ENCODE measurements around the gene MSRB2. TPM values are rescaled to one million over a fixed set of nuclear protein-coding genes. Genes with fewer than 3 reads are reported as not detected.

MSRB2 gene
- total and polyA plus RNA-seq, 2 of the 4 experiments (the other 2 are of a cell fraction): 10.6 to 20.1 TPM

- 80% methylated on average over 1 of the region's 5 CpGs; no CpG with 5 or more reads in 1 of the 2 experiments for WGBS, 2 experiments (ENCODE audit: extremely low coverage in 2 of 2, insufficient read length in 1 of 2)
- Histone ChIP-seq H3K18ac (ENCODE audit: low read depth, low read length) (no peak overlapping the region), H2AK5ac (ENCODE audit: low read depth, low read length) (no peak overlapping the region), H3K27me3 (ENCODE audit: control insufficient read depth, insufficient read depth, low read length) (peaks cover 2% of the 10 kb centered on the region), H2BK15ac (ENCODE audit: low read depth, low read length) (no peak overlapping the region), H3K27ac (ENCODE audit: insufficient read depth, low read length) (no peak overlapping the region), H2AFZ (replicated peaks; ENCODE audit: low read length, poor library complexity) (no peak overlapping the region), H2BK120ac (ENCODE audit: low read depth, low read length) (no peak overlapping the region), H3K4me3 (ENCODE audit: insufficient read depth, low read depth, low read length) (no peak overlapping the region), H3K23ac (ENCODE audit: low read depth, low read length) (no peak overlapping the region), H3K9ac (ENCODE audit: low read depth, low read length) (no peak overlapping the region), H3K36me3 (ENCODE audit: control insufficient read depth, insufficient read depth, low read length) (no peaks in the 10 kb centered on the region), H4K20me1 (ENCODE audit: insufficient read depth, low read length) (no peaks in the 10 kb centered on the region), H3K79me1 (ENCODE audit: low read depth in 1 of 2, low read length in 2 of 2) (no peaks in the 10 kb centered on the region), H3K4me2 (ENCODE audit: low read depth, low read length) (no peak overlapping the region), H3K4ac (ENCODE audit: low read depth, low read length) (no peak overlapping the region), H3K9me3 (ENCODE audit: control insufficient read depth, insufficient read depth, low read length) (no peaks in the 10 kb centered on the region), H2BK5ac (ENCODE audit: low read depth, low read length, poor library complexity, severe bottlenecking) (no peak overlapping the region), H4K8ac (ENCODE audit: low read depth in 2 of 2, low read length in 2 of 2) (no peak overlapping the region), H4K5ac (ENCODE audit: low read depth, low read length) (no peak overlapping the region), H3K4me1 (ENCODE audit: control insufficient read depth, insufficient read depth, low read length) (no peaks in the 10 kb centered on the region), H3K56ac (ENCODE audit: extremely low read depth, insufficient read depth, low read length) (no peak overlapping the region), H4K91ac (ENCODE audit: insufficient read depth, low read depth, low read length) (no peak overlapping the region), H3K14ac (replicated peaks; ENCODE audit: low read depth, low read length) (no peak overlapping the region), H2AK9ac (replicated peaks; ENCODE audit: low read depth, low read length, poor library complexity) (no peak overlapping the region), H3K9me1 (ENCODE audit: insufficient read depth, low read length) (no peaks in the 10 kb centered on the region), H2BK20ac (ENCODE audit: low read depth, low read length) (no peak overlapping the region)
- no peak for ATAC-seq (ENCODE audit: low read depth)
- no peak for TF ChIP-seq MAZ (IDR thresholded peaks at IDR 0.05; ENCODE audit: borderline replicate concordance, low read depth, low read length)
- TF ChIP-seq ELK1 (IDR thresholded peaks at IDR 0.05; ENCODE audit: borderline replicate concordance, low read depth, low read length): no peak
- TF ChIP-seq RAD21 (IDR thresholded peaks at IDR 0.05; ENCODE audit: low read length): no peak
- TF ChIP-seq FOS (IDR thresholded peaks at IDR 0.05; ENCODE audit: low read depth, low read length): no peak
- no peak for TF ChIP-seq CHD1 (IDR thresholded peaks at IDR 0.05; ENCODE audit: low read depth, low read length)
- TF ChIP-seq CTCF (conservative IDR thresholded peaks at IDR 0.05; ENCODE audit: low read depth, low read length): no peak
- TF ChIP-seq RFX5 (IDR thresholded peaks at IDR 0.05; ENCODE audit: low read depth, low read length): no peak
- TF ChIP-seq MAFK (IDR thresholded peaks at IDR 0.05; ENCODE audit: low read depth, low read length): no peak
- no peak for TF ChIP-seq SMC3 (IDR thresholded peaks at IDR 0.05; ENCODE audit: low read depth, low read length)
- no peak for TF ChIP-seq RCOR1 (IDR thresholded peaks at IDR 0.05; ENCODE audit: insufficient replicate concordance, low read length)
- TF ChIP-seq NFE2L2 (IDR thresholded peaks at IDR 0.05; ENCODE audit: low read depth, low read length): no peak
- TF ChIP-seq MXI1 (IDR thresholded peaks at IDR 0.05; ENCODE audit: borderline replicate concordance, low read depth, low read length): no peak
- TF ChIP-seq BHLHE40 (IDR thresholded peaks at IDR 0.05; ENCODE audit: low read depth, low read length): no peak
- ChIA-PET POLR2A (ENCODE audit: unreplicated experiment) (no interaction called here), CTCF (no interaction called here)
- intact Hi-C loops (cut with micrococcal nuclease): no loop called here
- no TSS peak for BruUV-seq (replicated peaks)
- in situ Hi-C loops (cut with MboI; ENCODE audit: low sequenced_read_pairs): no loop called here
- no peak for DNase-seq
- dilution Hi-C loops (cut with HindIII; ENCODE audit: low sequenced_read_pairs, unreplicated experiment): no loop called here
Measured at GRCh38 chr10:23051855-23052331, 43.5 kb upstream of the MSRB2 start.
